AG20443 (cell line): Measurements from ENCODE around the gene PLP2.

Experiments
- DNase-seq: peaks from one replicate; pipeline ENCODE4 v3.0.0; 2012; ENCODE audit warnings: low spot score, mixed read lengths

PLP2 gene

DNA sequence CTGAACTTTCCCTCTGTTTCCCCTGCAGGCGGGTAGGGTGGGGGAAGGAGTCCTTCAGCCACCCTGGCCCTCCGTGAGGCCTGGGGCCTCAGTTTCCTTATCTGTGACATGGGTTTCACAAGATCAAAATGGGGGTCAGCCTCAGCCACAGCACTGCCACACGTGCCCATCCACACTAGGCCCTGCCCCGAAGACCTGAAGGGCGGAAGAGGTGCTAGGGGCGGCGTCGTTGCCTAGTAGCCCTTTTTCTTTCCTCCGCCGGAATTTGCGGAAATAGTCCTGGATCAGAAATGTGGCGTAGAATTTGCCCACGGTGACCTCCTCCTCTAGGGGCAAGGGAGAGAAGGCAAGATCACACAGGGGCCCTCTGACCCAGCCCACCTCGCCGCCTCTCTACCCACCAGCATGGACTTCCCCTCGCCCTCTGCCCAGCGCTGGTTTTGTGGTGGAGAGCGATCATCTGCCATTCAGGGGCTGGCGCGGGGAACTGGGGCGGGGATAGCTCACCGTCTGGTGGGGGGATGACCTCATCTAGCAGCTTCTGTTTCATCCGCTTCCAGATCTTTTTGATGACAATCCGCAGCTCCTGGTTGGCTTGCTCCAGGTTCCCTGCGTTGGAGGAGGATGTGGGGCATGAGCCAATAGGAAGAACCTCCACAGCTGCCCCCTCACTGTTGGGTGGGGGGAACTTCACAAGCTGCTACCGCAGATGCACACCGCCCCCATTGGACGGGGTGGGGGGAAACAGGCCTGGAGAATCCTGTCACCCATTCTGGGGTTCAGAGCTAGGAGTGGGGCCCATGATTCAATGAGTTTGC is 37.9 kb downstream of the PLP2 start:
- no peak for DNase-seq

DNA sequence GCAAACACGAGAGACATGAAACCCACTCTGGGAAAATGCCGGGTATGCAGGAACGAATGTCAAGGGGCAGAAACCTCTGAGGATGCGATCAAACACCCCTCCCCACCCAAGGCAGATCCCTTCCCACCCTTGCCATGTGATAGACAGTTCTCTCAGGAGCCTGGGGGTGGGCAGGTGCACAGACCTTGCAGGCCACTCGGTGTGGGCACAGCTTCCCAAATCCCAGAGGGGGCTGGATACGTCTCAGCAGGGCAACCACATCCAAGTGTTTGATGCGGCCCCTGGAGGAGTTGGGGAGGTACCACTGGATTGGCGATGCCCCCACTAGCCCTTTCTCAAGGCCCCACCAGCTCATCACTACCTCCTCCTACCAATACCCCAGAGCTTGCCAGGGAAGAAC is 38.7 kb downstream of the PLP2 start:
- DNase-seq: no peak

GRCh38 chrX:49211074-49211473 is 39.4 kb downstream of the PLP2 start:
- no peak for DNase-seq

DNA sequence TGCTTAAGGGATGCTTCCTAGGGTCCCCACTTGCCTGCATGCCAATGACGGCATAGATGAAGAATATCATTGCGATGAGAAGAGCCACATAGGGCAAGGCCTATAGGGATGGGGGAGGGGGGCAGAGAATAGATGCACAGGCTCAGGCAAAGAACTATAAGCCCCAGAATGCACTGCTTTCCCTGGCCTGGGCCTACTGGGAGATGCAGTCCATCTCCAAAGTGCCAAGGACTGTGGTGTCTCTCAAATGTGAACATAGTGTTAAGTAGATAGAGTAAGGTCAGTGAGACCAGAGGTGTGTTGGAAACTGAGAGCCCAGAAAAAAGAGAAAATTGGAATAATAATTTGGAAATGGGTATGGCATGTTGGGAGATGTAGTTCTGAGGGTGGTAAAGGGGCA is 40.5 kb downstream of the PLP2 start:
- DNase-seq: no peak

DNA sequence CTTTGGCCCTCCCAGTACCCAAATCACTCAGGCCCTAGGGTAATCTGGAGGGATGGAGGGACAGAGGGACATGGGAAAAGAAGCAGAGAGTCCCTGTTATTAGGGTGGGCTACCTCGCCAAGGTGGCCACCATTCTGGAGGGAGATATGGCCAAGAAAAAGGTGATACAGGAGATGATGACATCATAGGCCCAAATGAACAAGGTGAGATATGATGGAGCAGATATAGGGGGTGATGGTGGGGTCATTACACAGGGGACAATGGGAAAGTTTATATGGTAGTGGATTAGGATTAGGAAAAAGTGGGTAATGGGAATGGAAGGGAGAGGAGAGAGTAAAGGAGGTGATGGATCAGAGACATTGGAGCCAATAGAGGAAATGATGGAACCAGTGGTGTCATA is 41.2 kb downstream of the PLP2 start:
- DNase-seq: no peak

GRCh38 chrX:49214416-49214815 is 42.7 kb downstream of the PLP2 start:
- no peak for DNase-seq

DNA sequence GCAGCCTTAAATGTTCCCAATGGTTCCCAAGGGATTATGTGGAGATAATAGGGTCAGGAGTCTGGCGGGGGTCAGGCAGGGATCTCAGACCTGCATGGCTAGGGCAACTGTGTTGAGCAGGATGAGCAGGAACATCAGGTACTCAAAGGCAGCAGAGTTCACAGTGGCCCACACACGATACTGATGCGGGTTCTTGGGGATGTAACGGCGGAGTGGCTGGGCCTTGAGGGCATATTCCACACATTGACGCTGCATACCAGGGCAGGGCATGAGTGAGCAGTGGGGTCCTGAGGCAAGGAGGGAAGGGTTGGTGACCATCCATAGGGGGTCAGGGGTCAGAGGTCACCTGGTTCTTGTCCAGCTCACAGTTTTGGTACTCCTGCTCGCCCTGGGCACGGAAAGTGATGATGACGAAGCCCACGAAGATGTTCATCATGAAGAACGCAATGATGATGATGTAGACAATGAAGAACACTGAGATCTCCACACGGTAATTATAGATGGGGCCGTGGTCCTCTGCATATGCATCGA is 43.4 kb downstream of the PLP2 start:
- no peak for DNase-seq

GRCh38 chrX:49220100-49220499 is 48.4 kb downstream of the PLP2 start:
- no peak for DNase-seq

GRCh38 chrX:49221868-49222267 is 50.2 kb downstream of the PLP2 start:
- no peak for DNase-seq
